HG03439 (cell line): ENCODE measurements around the gene WDR76.
"Not testable (repeated sequence)": the region's sequence is repeated elsewhere in the genome, so short reads cannot be mapped to it uniquely, and the experiment has no call there.

Experiments used
- ATAC-seq: cut with Tn5 transposase; IDR thresholded peaks from one replicate; pipeline ENCODE4 v1.9.1; 2021; ENCODE audit warnings: mild to moderate bottlenecking, moderate library complexity; ENCODE audit not compliant: unreplicated experiment

WDR76 gene

GRCh38 chr15:43815064-43815463, 11.7 kb upstream of the WDR76 start:
- ATAC-seq, result not testable (repeated sequence)

DNA sequence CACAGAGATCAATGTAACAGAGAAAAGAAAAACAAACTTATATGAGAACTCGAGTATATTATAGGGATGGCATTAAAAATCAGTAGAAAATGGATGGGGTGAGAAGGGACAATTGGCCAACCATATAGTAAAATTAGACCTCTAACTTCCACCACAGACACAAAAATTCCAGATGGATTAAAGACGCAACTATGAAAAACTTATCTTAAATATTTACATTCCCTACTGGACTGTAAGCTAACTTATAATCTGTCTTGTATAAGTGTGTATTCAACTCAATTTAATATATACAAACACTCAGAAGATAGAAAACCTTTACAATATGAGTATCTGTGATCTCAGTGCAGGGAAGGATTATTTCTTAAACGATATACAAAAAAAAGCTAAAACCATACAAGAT, 5.3 kb upstream of the WDR76 start:
- ATAC-seq, result no peak

DNA sequence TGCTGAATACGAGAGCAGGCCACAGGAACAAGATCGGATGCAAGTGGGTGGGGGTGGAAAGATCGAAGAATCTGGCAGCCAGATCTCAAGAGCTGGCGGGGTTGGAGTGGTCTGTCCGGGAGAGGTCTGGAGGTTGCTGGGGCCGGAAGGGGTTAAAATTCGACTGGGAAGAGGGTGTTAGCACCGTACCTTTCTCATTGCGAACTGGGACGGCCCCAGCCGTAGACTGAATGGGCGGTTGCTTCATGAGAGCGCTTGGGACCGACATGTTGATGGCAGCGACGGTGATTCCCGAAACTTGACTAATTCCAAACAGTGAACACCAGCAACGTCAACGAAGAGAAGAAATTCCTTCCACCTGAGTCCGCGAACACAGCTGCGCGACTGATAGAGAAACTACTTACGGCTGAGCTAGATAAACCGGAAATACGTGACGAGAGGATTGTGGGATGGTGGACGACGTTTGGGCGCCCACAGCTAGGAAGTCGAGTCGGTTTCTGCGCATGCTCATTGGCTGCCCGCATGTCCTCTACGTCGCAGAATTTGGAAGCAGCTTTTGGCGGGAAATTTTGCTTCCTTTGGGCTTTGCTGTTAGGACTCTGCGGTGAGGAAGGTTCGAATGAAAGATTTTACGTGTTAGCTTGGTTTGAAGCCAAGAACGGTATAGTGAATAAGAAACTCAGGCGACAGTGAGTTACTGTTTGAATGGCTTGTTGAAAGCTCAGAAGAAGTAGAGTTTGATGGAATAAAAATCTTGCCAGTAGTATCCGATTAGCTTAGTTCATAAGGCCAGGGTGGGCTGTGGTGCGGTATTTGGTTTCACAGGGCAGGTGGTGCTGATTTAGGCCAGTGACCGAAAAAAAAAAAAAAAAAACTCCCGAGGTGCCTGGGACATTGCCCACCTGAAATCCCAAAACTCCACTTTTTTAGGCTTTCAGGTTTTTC, 2.2 kb upstream of the WDR76 start, which contains the start of gene MFAP1:
TSS of gene MFAP1 (minus strand) at position 389 of the 945 bp plus-strand sequence. CDS start at position 268, 121 bp downstream.
- peak; percentile 71 for ATAC-seq

GRCh38 chr15:43825305-43825704, 1.5 kb upstream of the WDR76 start:
- not testable (repeated sequence) for ATAC-seq

GRCh38 chr15:43826029-43826507, 734 bp upstream of the WDR76 start:
- ATAC-seq, result no peak

DNA sequence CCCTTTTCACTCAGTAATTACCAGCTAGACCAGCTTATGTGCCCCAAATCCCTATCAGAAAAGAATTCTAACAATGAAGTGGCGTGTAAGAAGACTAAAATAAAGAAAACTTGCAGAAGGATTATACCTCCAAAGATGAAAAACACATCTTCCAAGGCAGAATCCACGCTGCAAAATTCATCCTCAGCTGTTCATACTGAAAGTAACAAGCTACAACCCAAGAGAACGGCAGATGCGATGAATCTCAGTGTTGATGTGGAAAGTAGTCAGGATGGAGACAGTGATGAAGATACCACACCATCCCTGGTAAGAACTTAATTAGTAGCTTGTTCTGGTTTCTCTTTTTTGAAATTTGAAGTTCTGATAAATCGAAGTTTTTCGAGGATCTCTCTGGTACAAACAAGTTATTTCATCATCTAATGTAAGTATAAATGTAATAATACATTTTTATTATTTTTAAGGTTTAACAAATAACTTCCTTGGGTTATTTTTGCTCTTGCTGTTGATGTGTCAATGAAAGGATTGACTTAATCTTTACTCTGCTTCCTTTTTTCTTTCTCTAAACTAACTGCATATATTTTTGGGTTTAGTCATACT, 1.4 kb downstream of the WDR76 start:
- no peak for ATAC-seq

DNA sequence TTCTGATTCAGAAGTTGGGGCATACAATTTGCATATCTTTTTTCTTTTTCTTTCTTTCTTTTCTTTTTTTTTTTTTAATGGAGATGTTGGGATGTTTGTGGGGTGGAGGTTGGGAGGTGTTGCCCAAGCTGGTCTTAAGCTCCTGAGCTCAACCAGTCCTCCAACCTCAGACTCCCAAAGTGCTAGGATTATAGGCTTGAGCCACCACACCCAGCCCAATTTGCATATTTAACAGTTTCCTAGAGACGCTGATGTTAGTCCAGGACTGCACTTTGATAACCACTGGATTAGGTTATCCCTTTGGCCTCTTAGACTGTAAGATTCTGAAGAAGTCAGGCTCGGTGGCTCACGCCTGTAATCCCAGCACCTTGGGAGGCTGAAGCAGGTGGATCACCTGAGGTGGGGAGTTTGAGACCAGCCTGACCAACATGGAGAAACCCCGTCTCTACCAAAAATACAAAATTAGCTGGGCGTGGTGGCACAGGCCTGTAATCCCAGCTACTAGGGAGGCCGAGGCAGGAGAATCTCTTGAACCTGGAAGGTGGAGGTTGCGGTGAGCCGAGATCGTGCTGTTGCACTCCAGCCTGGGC, 3.2 kb downstream of the WDR76 start:
- ATAC-seq, result not testable (repeated sequence)

DNA sequence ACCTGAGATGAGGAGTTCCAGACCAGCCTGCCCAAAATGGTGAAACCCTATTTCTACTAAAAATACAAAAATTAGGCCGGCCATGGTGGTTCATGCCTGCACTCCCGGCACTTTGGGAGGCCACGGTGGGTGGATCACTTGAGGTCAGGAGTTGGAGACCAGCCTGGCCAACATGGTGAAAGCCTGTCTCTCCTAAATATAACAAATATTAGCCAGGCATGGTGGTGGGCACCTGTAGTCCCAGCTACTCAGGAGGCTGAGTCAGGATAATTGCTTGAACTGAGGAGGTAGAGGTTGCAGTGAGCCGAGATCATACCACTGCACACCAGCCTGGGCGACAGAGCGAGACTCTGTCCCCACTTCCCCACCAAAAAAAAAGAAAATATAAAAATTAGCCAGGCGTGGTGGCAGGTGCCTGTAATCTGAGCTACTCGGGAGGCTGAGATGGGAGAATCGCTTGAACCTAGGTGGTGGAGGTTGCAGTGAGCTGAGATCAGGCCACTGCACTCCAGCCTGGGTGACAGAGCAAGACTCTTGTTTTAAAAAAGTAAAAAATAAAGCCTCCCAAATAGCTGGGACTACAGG, 4.0 kb downstream of the WDR76 start:
- not testable (repeated sequence) for ATAC-seq

DNA sequence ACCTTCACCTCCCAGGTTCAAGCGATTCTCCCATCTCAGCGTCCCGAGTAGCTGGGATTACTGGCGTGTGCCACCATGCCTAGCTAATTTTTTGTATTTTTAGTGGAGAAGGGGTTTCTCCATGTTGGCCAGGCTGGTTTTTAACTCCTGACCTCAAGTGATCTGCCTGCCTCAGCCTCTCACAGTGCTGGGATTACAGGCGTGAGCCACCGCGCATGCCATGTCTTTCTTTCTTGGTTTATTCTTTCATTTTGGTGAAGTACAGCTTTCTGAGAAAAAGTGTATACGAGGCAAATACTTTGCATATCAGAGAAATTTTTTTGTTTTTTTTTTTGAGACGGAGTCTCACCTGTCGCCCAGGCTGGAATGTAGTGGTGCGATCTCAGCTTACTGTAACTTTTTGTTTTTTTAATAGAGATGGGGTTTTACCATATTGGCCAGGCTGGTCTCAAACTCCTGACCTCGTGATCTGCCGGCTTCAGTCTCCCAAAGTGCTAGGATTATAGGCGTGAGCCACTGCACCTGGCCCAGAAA, 4.8 kb downstream of the WDR76 start:
- not testable (repeated sequence) for ATAC-seq

- ATAC-seq, result not testable (repeated sequence)
Measured at GRCh38 chr15:43832485-43832884, 5.7 kb downstream of the WDR76 start.

- ATAC-seq, result no peak
Measured at GRCh38 chr15:43845421-43845820, 18.6 kb downstream of the WDR76 start.

DNA sequence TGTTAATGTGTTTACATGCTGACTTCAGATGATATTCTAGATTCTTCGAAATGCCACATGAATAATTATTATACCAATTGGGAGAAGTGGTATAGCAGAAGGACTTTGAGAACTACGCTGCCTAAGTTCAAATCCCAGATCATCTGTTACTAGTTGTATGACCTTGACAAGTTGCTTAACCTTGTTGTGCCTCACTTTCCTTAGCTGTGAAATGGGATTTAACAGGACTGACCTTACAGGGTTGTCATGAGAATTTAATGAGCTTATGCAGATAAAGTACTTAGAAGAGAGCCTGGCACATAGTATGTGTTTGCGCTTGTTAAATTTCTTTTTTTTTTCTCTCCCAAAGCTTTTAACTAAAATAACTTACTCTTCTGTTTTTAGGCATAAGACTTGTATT, 24.4 kb downstream of the WDR76 start:
- ATAC-seq, result no peak

- no peak for ATAC-seq
Measured at GRCh38 chr15:43852607-43853006, 25.8 kb downstream of the WDR76 start.

DNA sequence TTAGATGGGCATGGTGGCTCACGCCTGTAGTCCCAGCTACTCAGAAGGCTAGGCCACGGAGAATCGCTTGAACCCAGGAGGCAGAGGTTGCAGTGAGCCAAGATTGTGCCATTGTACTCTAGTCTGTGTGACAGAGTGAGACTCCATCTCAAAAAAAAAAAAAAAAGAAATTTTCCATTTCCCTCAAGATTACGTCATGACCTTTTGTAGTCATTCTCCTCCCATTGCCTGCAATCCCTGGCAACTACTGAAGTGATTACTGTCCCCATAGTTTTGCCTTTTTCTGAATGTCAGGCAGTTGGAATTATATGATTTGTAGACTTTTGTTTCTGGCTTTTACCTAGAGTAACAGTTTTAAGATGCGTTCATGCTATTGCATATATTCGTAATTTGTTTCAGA, 28.0 kb downstream of the WDR76 start:
- no peak for ATAC-seq

- ATAC-seq, result no peak
Measured at GRCh38 chr15:43859546-43859945, 32.7 kb downstream of the WDR76 start.

- ATAC-seq, result not testable (repeated sequence)
Measured at GRCh38 chr15:43866636-43867035, 39.8 kb downstream of the WDR76 start.

GRCh38 chr15:43867096-43867495, 40.3 kb downstream of the WDR76 start:
- ATAC-seq, result no peak

DNA sequence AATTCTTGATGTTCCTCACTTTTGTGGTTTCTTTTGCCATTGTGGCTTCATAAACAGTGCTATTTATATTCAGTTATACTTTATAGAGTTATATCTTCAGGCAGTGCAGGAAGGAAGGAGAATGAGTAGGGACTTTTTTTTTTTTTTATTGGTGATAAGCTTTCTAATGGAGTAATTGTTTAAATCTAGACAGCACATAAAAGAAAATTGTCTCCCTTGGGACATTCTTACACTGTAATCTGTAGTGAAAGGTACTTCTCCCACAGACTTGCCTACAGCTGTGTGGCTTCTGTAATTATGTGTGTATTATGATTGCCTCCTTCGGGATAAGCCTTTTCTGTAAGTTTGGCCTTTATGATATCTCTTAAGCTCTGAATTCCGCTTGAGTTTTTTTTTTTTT, 41.6 kb downstream of the WDR76 start:
- no peak for ATAC-seq

DNA sequence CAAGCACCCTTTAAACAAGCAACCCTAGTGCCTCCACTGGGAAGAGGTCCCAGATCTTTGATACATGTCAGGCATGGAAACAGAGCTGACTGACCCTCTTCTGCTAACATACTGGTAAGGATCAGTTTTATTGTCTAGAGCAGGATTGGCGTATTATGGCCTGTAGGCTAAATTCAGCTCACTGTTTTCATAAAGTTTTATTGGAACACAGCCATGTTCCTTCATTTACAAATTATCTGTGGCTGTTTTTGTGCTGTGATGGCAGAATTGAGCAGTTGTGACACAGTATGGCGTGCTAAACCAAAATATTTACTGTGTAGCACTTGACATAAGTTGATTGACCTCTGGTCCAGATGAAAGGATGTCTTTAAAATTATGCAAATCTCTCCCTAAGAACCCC, 45.0 kb downstream of the WDR76 start:
- ATAC-seq, result no peak

DNA sequence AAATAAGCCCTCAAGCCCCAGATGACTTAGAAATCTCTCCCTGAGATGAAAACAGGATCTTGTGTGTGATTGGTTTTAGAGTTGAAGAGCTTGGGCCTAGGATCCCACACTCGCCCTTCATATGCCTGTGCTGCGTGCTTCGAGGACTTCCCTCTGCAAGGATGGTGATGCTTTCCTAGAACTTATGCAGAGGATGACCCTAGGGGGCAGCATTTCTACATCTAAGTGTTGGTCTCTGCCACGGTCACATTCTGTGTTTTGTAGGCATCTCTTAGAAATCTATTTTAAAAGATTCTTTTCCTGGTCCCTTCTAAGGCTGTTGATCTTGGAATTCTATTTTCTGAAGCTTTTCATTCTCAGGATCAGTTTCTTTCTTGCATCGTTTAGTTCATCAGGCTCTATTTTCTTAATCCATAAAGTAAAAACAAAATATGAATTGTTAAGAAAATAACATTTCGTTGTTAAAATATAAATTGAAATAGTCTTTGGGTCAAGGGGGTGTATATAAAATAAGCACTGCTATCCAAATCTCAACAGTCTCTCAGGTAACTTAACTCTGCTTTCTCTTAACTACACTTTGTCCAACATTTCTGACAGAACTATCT, 45.7 kb downstream of the WDR76 start:
- no peak for ATAC-seq
